ENCODE measurements around the gene ZNF300.

The ZNF300 gene

DNA sequence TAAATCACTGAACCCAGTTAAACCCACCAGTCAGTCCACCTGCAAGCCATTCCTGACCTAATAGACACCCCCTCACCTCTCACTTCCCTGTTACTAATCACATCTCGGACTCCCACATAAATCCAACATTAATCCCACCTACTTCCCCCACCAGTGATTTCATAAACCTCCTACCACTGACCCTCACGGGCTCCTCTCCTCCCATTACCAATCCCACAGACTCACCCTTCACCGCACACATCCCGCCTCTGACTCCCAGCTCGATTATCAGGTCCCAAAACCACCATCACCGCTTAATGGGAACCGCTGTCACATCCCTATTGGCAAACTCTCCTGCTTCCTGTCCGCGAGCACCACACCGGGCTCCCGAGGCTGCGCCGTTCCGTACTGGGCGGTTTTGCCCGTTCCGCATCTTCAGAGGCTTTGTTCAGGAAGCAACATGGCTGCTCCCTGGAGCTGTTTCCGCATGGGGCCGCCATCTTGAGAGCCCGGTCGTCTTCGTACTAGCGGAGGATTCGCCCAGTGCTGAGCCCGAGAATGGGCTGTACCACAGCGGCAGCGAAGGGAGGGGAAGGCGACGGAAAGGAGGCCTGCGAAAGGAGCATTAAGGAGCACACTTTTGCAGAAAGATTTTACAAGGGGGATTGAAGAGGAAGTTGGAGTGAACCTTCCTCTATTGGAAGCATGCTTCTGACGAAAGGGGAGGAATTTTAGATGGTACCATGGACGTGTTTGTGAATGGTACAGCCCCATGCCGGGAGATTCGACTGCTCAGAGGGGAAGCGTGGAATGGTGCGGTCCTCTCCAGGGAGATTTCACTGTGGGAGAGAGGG lies at the start of gene ZNF300:
Gene ZNF300, minus strand, starts transcription at position 502 of the 833 bp plus-strand sequence. CDS start 1,825 bp downstream, outside the sequence.
- TF ChIP-seq CTCF (IDR thresholded peaks at IDR 0.05; ENCODE audit: control insufficient read depth, extremely low read depth, insufficient read depth) = no peak
- H3K4me3 ChIP-seq (ENCODE audit: low read depth, low read length) = peak within 1 kb of the TSS; percentile 62
- peak; percentile 95 for DNase-seq (ENCODE audit: low read depth)

DNA sequence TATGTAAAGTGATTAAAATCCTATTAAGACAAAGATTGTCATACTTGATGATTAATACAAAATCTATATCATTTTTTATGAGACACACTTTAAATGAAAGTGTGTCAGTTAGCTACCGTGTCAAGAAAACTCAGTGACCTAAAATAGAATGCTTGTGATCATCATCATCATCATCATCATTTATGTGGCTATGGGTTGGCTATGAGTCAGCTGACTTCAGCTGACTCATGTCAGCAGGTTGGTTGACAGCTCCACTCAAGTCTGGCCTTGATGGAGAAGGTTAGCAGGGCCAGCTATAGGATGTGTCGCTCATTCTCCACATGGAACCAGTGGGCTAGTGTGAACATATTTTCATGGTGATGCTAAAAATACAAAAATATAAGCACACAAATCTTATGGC lies 43.8 kb upstream of the ZNF300 start:
- H3K4me3 ChIP-seq (ENCODE audit: low read depth, low read length) = no peak overlapping the region
- no peak for TF ChIP-seq CTCF (IDR thresholded peaks at IDR 0.05; ENCODE audit: control insufficient read depth, extremely low read depth, insufficient read depth)
- DNase-seq (ENCODE audit: low read depth) = no peak

GRCh38 chr5:150946351-150946905 lies 41.6 kb upstream of the ZNF300 start:
- peak overlapping the region; percentile 76 for H3K4me3 ChIP-seq (ENCODE audit: low read depth, low read length)
- no peak for TF ChIP-seq CTCF (IDR thresholded peaks at IDR 0.05; ENCODE audit: control insufficient read depth, extremely low read depth, insufficient read depth)
- DNase-seq (ENCODE audit: low read depth) = peak; percentile 82

GRCh38 chr5:150945947-150946346 lies 41.2 kb upstream of the ZNF300 start:
- TF ChIP-seq CTCF (IDR thresholded peaks at IDR 0.05; ENCODE audit: control insufficient read depth, extremely low read depth, insufficient read depth) = no peak

DNA sequence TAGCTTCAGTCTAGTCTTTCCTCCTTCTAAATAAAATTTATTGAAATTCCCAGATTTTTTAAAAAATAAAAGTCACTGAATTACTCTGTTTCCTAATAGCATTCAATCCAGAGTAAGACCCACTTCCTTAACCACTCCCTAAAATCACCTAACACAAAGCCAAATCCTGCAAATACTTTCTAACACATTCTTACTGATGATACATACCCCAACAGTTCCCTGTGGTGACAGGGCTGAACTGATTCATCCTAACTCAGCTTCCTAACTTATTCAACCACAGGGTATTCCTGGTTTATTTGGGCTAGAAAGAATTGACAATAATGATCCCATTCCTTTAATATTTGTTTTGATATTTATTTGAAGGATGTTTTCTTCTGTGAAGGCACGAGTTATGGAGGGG lies 40.7 kb upstream of the ZNF300 start:
- peak overlapping the region; percentile 76 for H3K4me3 ChIP-seq (ENCODE audit: low read depth, low read length)
- TF ChIP-seq CTCF (IDR thresholded peaks at IDR 0.05; ENCODE audit: control insufficient read depth, extremely low read depth, insufficient read depth) = no peak
- no peak for DNase-seq (ENCODE audit: low read depth)

More at GRCh38 chr5:150945947-150946346, 41.2 kb upstream of the ZNF300 start:
- DNase-seq (ENCODE audit: low read depth) = no peak
- peak overlapping the region; percentile 76 for H3K4me3 ChIP-seq (ENCODE audit: low read depth, low read length)

DNA sequence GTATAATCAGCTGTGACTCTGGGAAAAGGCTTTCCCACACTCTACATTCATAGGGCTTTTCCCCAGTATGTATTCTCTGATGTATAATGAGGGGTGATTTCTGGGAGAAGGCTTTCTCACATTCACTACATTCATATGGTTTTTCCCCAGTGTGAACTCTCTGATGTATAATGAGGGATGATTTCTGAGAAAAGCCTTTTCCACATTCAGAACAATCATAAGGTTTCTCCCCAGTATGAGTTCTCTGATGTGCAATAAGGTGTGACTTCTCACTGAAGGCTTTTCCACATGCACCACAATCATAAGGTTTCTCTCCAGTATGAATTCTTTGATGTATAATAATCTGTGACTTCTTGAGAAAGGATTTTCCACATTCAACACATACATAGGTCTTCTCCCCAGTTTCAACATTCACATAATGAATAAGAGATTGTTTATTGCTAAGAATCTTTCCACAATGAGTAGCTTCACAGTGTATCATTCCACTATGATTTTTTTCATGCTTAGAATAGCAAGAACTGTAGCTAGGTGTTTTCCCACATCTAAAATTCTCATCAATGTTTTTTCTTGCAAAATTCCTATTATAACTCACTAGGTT lies 26.7 kb upstream of the ZNF300 start:
- no peak for TF ChIP-seq CTCF (IDR thresholded peaks at IDR 0.05; ENCODE audit: control insufficient read depth, extremely low read depth, insufficient read depth)
- DNase-seq (ENCODE audit: low read depth) = no peak
- no peak overlapping the region for H3K4me3 ChIP-seq (ENCODE audit: low read depth, low read length)
